ENCODE data around the gene GOPC. TPM values are rescaled to one million over a fixed set of nuclear protein-coding genes. Genes with fewer than 3 reads are reported as not detected.

Gene GOPC
- total RNA-seq, 1 donor from 2014 or later, result 19.5 TPM

DNA sequence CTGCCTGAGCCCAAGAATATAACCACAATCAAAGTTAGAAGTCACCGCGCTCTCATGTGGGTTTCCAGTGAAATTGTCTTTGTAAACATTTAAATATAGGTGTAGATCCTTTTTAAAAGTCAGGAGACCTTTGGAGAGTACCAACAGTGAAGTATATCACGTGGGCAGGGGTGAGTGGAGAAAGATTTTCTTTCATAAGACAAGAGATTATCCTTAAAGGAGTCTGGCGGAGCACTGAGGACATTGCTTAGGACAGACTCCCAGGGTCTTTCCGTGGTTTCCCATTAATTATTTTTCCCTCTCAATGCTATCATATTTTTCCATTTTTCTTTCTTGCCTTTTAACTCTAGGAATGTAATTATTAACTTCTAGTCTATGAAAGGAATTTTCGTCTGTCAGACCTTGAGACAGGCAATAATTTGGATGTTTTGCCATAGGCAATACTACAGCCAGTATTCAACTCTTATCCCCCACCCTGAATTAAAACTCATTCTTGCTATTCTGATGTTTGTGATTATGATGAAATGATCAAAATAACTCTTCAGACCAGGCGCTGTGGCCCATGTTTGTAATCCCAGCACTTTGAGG is 88.4 kb downstream of the GOPC start:
- no peak overlapping the region for H3K27ac Mint-ChIP-seq
- no peak for ATAC-seq (ENCODE audit: low read depth)
- no peak overlapping the region for H3K4me3 Mint-ChIP-seq
- no peaks in the 10 kb centered on the region for H3K9me3 Mint-ChIP-seq
- peaks cover 15% of the 10 kb centered on the region for H3K27me3 Mint-ChIP-seq
- ChIA-PET POLR2A (no interaction called here), CTCF (no interaction called here)
- H3K4me1 Mint-ChIP-seq, result no peaks in the 10 kb centered on the region
- DNase-seq, result no peak
- TF ChIP-seq, protein P1, sequence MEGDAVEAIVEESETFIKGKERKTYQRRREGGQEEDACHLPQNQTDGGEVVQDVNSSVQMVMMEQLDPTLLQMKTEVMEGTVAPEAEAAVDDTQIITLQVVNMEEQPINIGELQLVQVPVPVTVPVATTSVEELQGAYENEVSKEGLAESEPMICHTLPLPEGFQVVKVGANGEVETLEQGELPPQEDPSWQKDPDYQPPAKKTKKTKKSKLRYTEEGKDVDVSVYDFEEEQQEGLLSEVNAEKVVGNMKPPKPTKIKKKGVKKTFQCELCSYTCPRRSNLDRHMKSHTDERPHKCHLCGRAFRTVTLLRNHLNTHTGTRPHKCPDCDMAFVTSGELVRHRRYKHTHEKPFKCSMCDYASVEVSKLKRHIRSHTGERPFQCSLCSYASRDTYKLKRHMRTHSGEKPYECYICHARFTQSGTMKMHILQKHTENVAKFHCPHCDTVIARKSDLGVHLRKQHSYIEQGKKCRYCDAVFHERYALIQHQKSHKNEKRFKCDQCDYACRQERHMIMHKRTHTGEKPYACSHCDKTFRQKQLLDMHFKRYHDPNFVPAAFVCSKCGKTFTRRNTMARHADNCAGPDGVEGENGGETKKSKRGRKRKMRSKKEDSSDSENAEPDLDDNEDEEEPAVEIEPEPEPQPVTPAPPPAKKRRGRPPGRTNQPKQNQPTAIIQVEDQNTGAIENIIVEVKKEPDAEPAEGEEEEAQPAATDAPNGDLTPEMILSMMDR (IDR thresholded peaks at IDR 0.05), result no peak
- intact Hi-C loops (cut with micrococcal nuclease), result no loop called here
- H3K36me3 Mint-ChIP-seq (ENCODE audit: low read depth), result no peaks in the 10 kb centered on the region

DNA sequence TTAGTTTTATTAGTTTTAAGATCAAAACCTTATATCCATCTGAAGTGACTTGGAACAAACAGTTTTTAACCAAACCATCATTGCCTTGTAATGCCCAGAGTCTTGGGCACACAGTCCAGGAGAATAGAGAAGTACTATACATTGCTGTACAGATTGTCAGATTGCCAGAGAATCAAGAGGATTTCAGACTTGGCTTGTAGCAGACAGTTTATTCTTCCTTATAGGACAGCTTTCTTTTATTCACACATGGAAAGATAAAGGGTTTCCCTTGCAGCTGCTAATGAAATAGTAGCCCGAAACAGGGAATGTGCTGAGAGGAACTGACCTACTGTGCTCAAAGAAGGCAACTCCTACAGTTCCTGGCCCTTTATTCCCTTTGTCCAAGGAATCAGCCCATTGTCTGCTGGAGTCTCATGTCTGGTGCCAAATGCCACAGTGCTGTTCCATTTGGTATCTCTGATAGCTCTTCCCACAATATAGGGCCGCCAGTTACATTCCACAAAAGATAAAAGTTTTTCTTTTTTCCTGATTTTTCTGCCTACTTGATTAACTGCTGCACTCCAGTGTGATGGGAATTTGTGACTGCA is 89.2 kb downstream of the GOPC start:
- H3K4me3 Mint-ChIP-seq, result no peak overlapping the region
- no peaks in the 10 kb centered on the region for H3K36me3 Mint-ChIP-seq (ENCODE audit: low read depth)
- CTCF ChIA-PET, result no interaction called here
- H3K9me3 Mint-ChIP-seq, result no peaks in the 10 kb centered on the region
- intact Hi-C loops (cut with micrococcal nuclease), result no loop called here
- ATAC-seq (ENCODE audit: low read depth) (no peak), DNase-seq (no peak)
- peaks cover 19% of the 10 kb centered on the region for H3K27me3 Mint-ChIP-seq
- TF ChIP-seq, protein P1 (IDR thresholded peaks at IDR 0.05), result no peak
- POLR2A ChIA-PET, result no interaction called here
- no peaks in the 10 kb centered on the region for H3K4me1 Mint-ChIP-seq
- no peak overlapping the region for H3K27ac Mint-ChIP-seq

DNA sequence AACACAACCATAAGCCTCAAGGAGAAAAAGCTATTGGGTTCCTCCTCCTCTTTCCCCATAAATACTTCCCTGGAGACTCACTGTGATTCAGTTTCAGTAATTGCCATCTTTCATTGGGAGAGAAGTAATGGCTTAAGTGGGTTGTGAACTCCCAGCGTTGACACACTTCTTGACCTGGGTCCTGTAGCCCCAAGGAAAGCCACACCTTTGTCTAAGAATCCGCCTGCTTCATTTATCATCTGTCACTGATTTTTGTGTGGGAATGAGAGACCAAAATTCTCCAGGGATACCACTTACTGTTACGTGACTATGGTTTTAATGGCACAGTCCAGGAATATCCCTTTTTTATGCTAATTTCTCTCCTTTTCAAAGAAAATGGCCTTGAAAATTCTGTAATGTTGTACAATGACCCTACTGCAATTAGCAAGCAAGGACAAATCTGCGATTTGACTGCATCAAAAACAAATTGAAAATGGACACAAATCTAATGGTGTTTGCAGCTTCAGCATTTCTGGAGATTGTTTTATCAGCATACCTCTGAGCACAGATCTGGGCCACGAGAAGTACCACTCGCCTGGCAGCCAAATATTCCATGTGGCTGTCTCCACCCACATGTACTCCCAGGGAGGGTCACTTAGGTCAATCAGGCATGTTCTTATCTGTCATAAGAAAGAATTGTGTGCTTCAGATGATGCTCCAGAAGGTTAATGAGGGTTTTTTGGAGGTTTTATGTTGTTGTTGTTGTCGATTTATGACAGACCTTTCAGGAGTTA is 90.1 kb downstream of the GOPC start:
- TF ChIP-seq, protein P1 (IDR thresholded peaks at IDR 0.05), result no peak
- H3K27me3 Mint-ChIP-seq, result peaks cover 16% of the 10 kb centered on the region
- POLR2A ChIA-PET, result no interaction called here
- ATAC-seq (ENCODE audit: low read depth) (no peak), DNase-seq (no peak)
- no peaks in the 10 kb centered on the region for H3K36me3 Mint-ChIP-seq (ENCODE audit: low read depth)
- H3K4me3 Mint-ChIP-seq, result no peak overlapping the region
- no peaks in the 10 kb centered on the region for H3K4me1 Mint-ChIP-seq
- H3K27ac Mint-ChIP-seq, result no peak overlapping the region
- H3K9me3 Mint-ChIP-seq, result no peaks in the 10 kb centered on the region
- CTCF ChIA-PET, result no interaction called here
- intact Hi-C loops (cut with micrococcal nuclease), result no loop called here

Other genes starting within 250 kb of the GOPC start
- not detected in 2 replicates for gene ROS1, start 176.6 kb downstream of the GOPC start, total RNA-seq
- gene DCBLD1, start 119.8 kb downstream of the GOPC start, total RNA-seq, result 0.15 and 0.31 TPM in 2 replicates
- gene NUS1, start 73.0 kb upstream of the GOPC start, total RNA-seq, result 29.1 and 30.6 TPM in 2 replicates